Measurements from ENCODE around the gene IL1R2.

IL1R2 gene

GRCh38 chr2:101962309-101962708 lies 29.5 kb upstream of the IL1R2 start:
- no peak overlapping the region for H2AFZ ChIP-seq
- no peak overlapping the region for H3K27ac ChIP-seq

GRCh38 chr2:101963198-101963597 lies 28.6 kb upstream of the IL1R2 start:
- H3K4me3 ChIP-seq (ENCODE audit: low read depth, low read length) = no peak overlapping the region
- no peaks in the 10 kb centered on the region for H3K79me2 ChIP-seq
- H3K4me1 ChIP-seq = peaks cover 2% of the 10 kb centered on the region
- no peak overlapping the region for H2AFZ ChIP-seq
- TF ChIP-seq, protein P1, sequence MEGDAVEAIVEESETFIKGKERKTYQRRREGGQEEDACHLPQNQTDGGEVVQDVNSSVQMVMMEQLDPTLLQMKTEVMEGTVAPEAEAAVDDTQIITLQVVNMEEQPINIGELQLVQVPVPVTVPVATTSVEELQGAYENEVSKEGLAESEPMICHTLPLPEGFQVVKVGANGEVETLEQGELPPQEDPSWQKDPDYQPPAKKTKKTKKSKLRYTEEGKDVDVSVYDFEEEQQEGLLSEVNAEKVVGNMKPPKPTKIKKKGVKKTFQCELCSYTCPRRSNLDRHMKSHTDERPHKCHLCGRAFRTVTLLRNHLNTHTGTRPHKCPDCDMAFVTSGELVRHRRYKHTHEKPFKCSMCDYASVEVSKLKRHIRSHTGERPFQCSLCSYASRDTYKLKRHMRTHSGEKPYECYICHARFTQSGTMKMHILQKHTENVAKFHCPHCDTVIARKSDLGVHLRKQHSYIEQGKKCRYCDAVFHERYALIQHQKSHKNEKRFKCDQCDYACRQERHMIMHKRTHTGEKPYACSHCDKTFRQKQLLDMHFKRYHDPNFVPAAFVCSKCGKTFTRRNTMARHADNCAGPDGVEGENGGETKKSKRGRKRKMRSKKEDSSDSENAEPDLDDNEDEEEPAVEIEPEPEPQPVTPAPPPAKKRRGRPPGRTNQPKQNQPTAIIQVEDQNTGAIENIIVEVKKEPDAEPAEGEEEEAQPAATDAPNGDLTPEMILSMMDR (IDR thresholded peaks at IDR 0.05) = no peak
- no peak overlapping the region for H3K27ac ChIP-seq
- H3K9ac ChIP-seq = no peak overlapping the region
- H3K4me2 ChIP-seq (ENCODE audit: low read length) = no peak overlapping the region
- no peaks in the 10 kb centered on the region for H3K36me3 ChIP-seq (ENCODE audit: control insufficient read depth, insufficient read depth, low read length)
- H3K27me3 ChIP-seq (ENCODE audit: control insufficient read depth, insufficient read depth, low read length) = no peaks in the 10 kb centered on the region
- no peaks in the 10 kb centered on the region for H3K9me3 ChIP-seq (ENCODE audit: control insufficient read depth, low read length)

More at GRCh38 chr2:101962309-101962708, 29.5 kb upstream of the IL1R2 start:
- H3K4me3 ChIP-seq (ENCODE audit: low read depth, low read length) = no peak overlapping the region
- H3K79me2 ChIP-seq = no peaks in the 10 kb centered on the region
- H3K27me3 ChIP-seq (ENCODE audit: control insufficient read depth, insufficient read depth, low read length) = no peaks in the 10 kb centered on the region
- no peaks in the 10 kb centered on the region for H3K36me3 ChIP-seq (ENCODE audit: control insufficient read depth, insufficient read depth, low read length)
- no peak overlapping the region for H3K9ac ChIP-seq
- H3K4me2 ChIP-seq (ENCODE audit: low read length) = no peak overlapping the region
- TF ChIP-seq, protein P1 (IDR thresholded peaks at IDR 0.05) = no peak
- H3K4me1 ChIP-seq = peaks cover 2% of the 10 kb centered on the region
- no peaks in the 10 kb centered on the region for H3K9me3 ChIP-seq (ENCODE audit: control insufficient read depth, low read length)

GRCh38 chr2:101967826-101968513 lies 23.8 kb upstream of the IL1R2 start:
- H3K4me3 ChIP-seq (ENCODE audit: low read depth, low read length) = no peak overlapping the region
- TF ChIP-seq, protein P1 (IDR thresholded peaks at IDR 0.05) = no peak
- no peak overlapping the region for H3K4me2 ChIP-seq (ENCODE audit: low read length)
- no peaks in the 10 kb centered on the region for H3K36me3 ChIP-seq (ENCODE audit: control insufficient read depth, insufficient read depth, low read length)
- peaks cover 2% of the 10 kb centered on the region for H3K4me1 ChIP-seq
- H3K9ac ChIP-seq = no peak overlapping the region
- no peaks in the 10 kb centered on the region for H3K27me3 ChIP-seq (ENCODE audit: control insufficient read depth, insufficient read depth, low read length)
- no peak overlapping the region for H2AFZ ChIP-seq
- no peak overlapping the region for H3K27ac ChIP-seq
- H3K79me2 ChIP-seq = no peaks in the 10 kb centered on the region
- no peaks in the 10 kb centered on the region for H3K9me3 ChIP-seq (ENCODE audit: control insufficient read depth, low read length)

DNA sequence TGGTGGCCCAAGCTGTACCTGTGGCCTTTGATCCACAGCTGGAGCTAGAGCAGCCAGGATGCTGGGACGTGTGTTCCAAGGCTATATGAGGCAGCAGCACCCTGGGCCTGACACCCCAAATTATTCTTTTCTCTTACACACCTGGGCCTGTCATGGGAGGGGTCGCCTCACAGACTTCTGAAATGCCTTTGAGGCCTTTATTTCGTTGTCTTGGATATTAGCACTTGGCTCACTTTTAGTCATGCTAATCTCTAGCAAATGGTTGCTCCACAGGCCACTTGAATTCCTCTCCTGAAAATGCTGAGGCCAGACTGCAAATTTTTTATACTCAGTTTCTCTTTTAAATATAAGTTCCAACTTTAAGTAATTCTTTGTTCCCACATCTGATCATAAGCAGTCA lies 22.0 kb upstream of the IL1R2 start:
- Histone ChIP-seq H3K79me2 (no peaks in the 10 kb centered on the region), H2AFZ (no peak overlapping the region), H3K27me3 (ENCODE audit: control insufficient read depth, insufficient read depth, low read length) (no peaks in the 10 kb centered on the region), H3K36me3 (ENCODE audit: control insufficient read depth, insufficient read depth, low read length) (no peaks in the 10 kb centered on the region), H3K27ac (no peak overlapping the region), H3K9me3 (ENCODE audit: control insufficient read depth, low read length) (no peaks in the 10 kb centered on the region), H3K4me1 (peaks cover 2% of the 10 kb centered on the region), H3K9ac (no peak overlapping the region), H3K4me3 (ENCODE audit: low read depth, low read length) (no peak overlapping the region), H3K4me2 (ENCODE audit: low read length) (no peak overlapping the region)
- TF ChIP-seq, protein P1 (IDR thresholded peaks at IDR 0.05) = no peak

DNA sequence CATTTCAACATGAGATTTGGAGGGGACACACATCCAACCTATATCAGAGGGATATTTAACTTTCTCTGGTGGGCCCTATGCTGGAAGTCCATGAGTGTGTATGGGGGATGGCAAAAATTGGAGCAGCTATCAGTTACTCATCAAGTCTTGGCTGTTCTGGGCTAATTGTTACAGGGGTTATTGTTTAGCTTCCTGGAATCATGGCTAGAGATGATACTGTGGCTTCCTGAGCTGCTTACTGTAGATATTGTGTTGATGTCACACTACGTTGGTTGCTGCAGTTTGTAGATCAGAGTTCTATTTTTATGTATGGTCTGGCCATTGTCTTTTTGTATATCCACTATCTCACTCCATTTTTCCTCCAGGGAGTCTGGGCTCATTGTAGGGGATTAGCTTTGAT lies 20.9 kb upstream of the IL1R2 start:
- H3K27me3 ChIP-seq (ENCODE audit: control insufficient read depth, insufficient read depth, low read length) = no peaks in the 10 kb centered on the region
- H3K9me3 ChIP-seq (ENCODE audit: control insufficient read depth, low read length) = no peaks in the 10 kb centered on the region
- H3K4me3 ChIP-seq (ENCODE audit: low read depth, low read length) = no peak overlapping the region
- H3K4me1 ChIP-seq = peaks cover 2% of the 10 kb centered on the region
- H3K9ac ChIP-seq = no peak overlapping the region
- no peak overlapping the region for H3K27ac ChIP-seq
- H3K79me2 ChIP-seq = no peaks in the 10 kb centered on the region
- no peaks in the 10 kb centered on the region for H3K36me3 ChIP-seq (ENCODE audit: control insufficient read depth, insufficient read depth, low read length)
- H3K4me2 ChIP-seq (ENCODE audit: low read length) = no peak overlapping the region
- TF ChIP-seq, protein P1 (IDR thresholded peaks at IDR 0.05) = no peak
- no peak overlapping the region for H2AFZ ChIP-seq

Measured in parathyroid adenoma (tissue), 2 donors.